Panc1 (cell line): ENCODE data around the gene CDH13. TPM values are rescaled to one million over a fixed set of nuclear protein-coding genes. Genes with fewer than 3 reads are reported as not detected.

Source experiments
- ATAC-seq: fragments of 200-7000 bp; cut with Tn5 transposase; 2 replicates; pipeline ENCODE4 v1.9.1; 2020; ENCODE audit warnings: mild to moderate bottlenecking, moderate library complexity
- BruUV-seq: library from RNA; stranded (reverse); fragments of 400-500 nt; replicated peaks from 2 replicates; lab custom pipeline; 2021; lab: Mats Ljungman, UMichigan
- CTCF ChIA-PET: fragments of 300-600 bp; sonication (Branson Sonifier 250); formaldehyde crosslinking; loops from one replicate; lab custom pipeline; 2022; ENCODE audit warnings: antibody characterized with exemption; lab: Charles Lee
- POLR2A ChIA-PET: fragments of 300-600 bp; sonication (Branson Sonifier 250); formaldehyde crosslinking; loops from one replicate; lab custom pipeline; 2022; ENCODE audit warnings: antibody characterized with exemption; lab: Charles Lee
- DNase-seq: peaks from one replicate; pipeline ENCODE4 v3.0.0-alpha.2; 2010; ENCODE audit warnings: low read depth, low spot score
- H3K27ac ChIP-seq: 2 replicates; pipeline ENCODE4 v1.5.1; 2011; ENCODE audit warnings: mild to moderate bottlenecking, low read length, inconsistent platforms
- H3K27me3 ChIP-seq: fragments of 200-500 bp; sonication (Bioruptor generic); 2 replicates; pipeline ENCODE4 v1.6.0; 2014; ENCODE audit warnings: low read length, inconsistent platforms; ENCODE audit not compliant: control insufficient read depth, insufficient read depth
- H3K36me3 ChIP-seq: fragments of 200-500 bp; sonication (Bioruptor generic); 2 replicates; pipeline ENCODE4 v1.5.1; 2014; ENCODE audit warnings: inconsistent platforms, mild to moderate bottlenecking, low read length, moderate library complexity; ENCODE audit not compliant: control insufficient read depth, insufficient read depth
- H3K4me1 ChIP-seq: 2 replicates; pipeline ENCODE4 v1.5.1; 2011; ENCODE audit warnings: inconsistent platforms, mild to moderate bottlenecking, low read length, moderate library complexity; ENCODE audit not compliant: control insufficient read depth, insufficient read depth
- H3K4me3 ChIP-seq, 2 experiments: 2 replicates each; pipeline ENCODE4 v1.5.1; 2011 to 2012; ENCODE audit warnings: low read depth in 2 of 2, low read length in 2 of 2, mild to moderate bottlenecking in 2 of 2, inconsistent platforms in 1 of 2, moderate library complexity in 1 of 2
- H3K9me3 ChIP-seq: fragments of 200-500 bp; sonication (Bioruptor generic); 2 replicates; pipeline ENCODE4 v1.5.1; 2014; ENCODE audit warnings: low read depth, mild to moderate bottlenecking, inconsistent platforms, low read length, moderate library complexity; ENCODE audit not compliant: control insufficient read depth, insufficient read depth
- POLR2AphosphoS5 ChIP-seq: IDR thresholded peaks from 2 replicates; pipeline ENCODE4 v1.6.1; 2012; ENCODE audit warnings: mild to moderate bottlenecking, low read depth, low read length, moderate library complexity
- SIN3A ChIP-seq: IDR thresholded peaks from 2 replicates; pipeline ENCODE4 v1.6.1; 2012; ENCODE audit warnings: low read depth, mild to moderate bottlenecking, low read length, moderate library complexity, borderline replicate concordance; ENCODE audit not compliant: insufficient read depth
- TCF7L2 ChIP-seq: IDR thresholded peaks from 2 replicates; pipeline ENCODE4 v1.6.1; 2011; ENCODE audit warnings: mild to moderate bottlenecking, low read depth, low read length, inconsistent platforms
- in situ Hi-C: cut with HindIII; loops from 2 replicates; pipeline ENCODE4 v1.10.0; 2016; ENCODE audit warnings: low sequenced_read_pairs, low pct_unique_long_range_greater_than_20kb
- intact Hi-C: fragments of 100-400 bp; cut with micrococcal nuclease; formaldehyde crosslinking; loops from one replicate; pipeline ENCODE4 v1.10.0; 2022; ENCODE audit not compliant: unreplicated experiment
- total RNA-seq: library from RNA; stranded (reverse); gene quantifications from one replicate; pipeline ENCODE4 v1.2.1, GENCODE V29; 2021; ENCODE audit not compliant: unreplicated experiment
- TF ChIP-seq, protein P1 (sequence below): fragments of 450-650 bp; IDR thresholded peaks from 2 replicates; pipeline ENCODE4 v1.5.1; 2017; ENCODE audit warnings: mild to moderate bottlenecking
- TF ChIP-seq, protein P2 (sequence below), 2 experiments: IDR thresholded peaks; 2 replicates each; pipeline ENCODE4 v1.6.1; 2011 to 2012; ENCODE audit warnings: low read depth in 2 of 2, control low read depth in 1 of 2, low read length in 1 of 2, mild to moderate bottlenecking in 1 of 2, moderate library complexity in 1 of 2; ENCODE audit not compliant: insufficient read depth in 1 of 2

CDH13 gene
- total RNA-seq, 1 experiment from 2014 or later, result not detected

DNA sequence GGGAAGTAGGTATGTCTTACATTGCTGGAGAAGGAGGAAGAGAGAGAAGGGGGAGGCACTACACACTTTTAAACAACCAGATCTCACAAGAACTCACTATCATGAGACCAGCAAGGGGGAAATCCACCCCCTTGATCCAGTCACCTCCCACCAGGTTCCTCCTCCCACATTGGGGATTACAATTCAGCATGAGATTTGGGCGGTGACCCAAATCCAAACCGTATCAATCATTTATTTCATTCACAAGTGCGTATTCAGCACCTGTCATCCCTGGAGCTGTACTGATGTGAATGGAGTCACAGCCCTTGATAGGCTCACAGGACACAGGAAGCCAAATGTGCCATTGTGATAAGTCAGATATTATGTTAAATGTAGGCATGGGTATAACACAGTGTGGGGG lies 952.7 kb downstream of the CDH13 start:
- intact Hi-C loops, result no loop called here
- TF ChIP-seq, protein P1, sequence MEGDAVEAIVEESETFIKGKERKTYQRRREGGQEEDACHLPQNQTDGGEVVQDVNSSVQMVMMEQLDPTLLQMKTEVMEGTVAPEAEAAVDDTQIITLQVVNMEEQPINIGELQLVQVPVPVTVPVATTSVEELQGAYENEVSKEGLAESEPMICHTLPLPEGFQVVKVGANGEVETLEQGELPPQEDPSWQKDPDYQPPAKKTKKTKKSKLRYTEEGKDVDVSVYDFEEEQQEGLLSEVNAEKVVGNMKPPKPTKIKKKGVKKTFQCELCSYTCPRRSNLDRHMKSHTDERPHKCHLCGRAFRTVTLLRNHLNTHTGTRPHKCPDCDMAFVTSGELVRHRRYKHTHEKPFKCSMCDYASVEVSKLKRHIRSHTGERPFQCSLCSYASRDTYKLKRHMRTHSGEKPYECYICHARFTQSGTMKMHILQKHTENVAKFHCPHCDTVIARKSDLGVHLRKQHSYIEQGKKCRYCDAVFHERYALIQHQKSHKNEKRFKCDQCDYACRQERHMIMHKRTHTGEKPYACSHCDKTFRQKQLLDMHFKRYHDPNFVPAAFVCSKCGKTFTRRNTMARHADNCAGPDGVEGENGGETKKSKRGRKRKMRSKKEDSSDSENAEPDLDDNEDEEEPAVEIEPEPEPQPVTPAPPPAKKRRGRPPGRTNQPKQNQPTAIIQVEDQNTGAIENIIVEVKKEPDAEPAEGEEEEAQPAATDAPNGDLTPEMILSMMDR, result no peak
- TF ChIP-seq TCF7L2, result no peak
- TF ChIP-seq POLR2AphosphoS5, result no peak
- TF ChIP-seq, protein P2, sequence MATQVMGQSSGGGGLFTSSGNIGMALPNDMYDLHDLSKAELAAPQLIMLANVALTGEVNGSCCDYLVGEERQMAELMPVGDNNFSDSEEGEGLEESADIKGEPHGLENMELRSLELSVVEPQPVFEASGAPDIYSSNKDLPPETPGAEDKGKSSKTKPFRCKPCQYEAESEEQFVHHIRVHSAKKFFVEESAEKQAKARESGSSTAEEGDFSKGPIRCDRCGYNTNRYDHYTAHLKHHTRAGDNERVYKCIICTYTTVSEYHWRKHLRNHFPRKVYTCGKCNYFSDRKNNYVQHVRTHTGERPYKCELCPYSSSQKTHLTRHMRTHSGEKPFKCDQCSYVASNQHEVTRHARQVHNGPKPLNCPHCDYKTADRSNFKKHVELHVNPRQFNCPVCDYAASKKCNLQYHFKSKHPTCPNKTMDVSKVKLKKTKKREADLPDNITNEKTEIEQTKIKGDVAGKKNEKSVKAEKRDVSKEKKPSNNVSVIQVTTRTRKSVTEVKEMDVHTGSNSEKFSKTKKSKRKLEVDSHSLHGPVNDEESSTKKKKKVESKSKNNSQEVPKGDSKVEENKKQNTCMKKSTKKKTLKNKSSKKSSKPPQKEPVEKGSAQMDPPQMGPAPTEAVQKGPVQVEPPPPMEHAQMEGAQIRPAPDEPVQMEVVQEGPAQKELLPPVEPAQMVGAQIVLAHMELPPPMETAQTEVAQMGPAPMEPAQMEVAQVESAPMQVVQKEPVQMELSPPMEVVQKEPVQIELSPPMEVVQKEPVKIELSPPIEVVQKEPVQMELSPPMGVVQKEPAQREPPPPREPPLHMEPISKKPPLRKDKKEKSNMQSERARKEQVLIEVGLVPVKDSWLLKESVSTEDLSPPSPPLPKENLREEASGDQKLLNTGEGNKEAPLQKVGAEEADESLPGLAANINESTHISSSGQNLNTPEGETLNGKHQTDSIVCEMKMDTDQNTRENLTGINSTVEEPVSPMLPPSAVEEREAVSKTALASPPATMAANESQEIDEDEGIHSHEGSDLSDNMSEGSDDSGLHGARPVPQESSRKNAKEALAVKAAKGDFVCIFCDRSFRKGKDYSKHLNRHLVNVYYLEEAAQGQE (IDR thresholded peaks at IDR 0.05; ENCODE audit: insufficient read depth in 1 of 2, low read depth in 2 of 2, low read length in 1 of 2), result no peak
- TF ChIP-seq SIN3A, result no peak
- Histone ChIP-seq H3K27me3 (no peaks in the 10 kb centered on the region), H3K9me3 (no peaks in the 10 kb centered on the region), H3K27ac (no peak overlapping the region), H3K4me3 (no peak overlapping the region), H3K36me3 (no peaks in the 10 kb centered on the region), H3K4me1 (no peaks in the 10 kb centered on the region)
- no TSS peak for BruUV-seq
- no peak for ATAC-seq
- no peak for DNase-seq
- in situ Hi-C loops, result no loop called here
- CTCF ChIA-PET, result no interaction called here
- POLR2A ChIA-PET, result no interaction called here

DNA sequence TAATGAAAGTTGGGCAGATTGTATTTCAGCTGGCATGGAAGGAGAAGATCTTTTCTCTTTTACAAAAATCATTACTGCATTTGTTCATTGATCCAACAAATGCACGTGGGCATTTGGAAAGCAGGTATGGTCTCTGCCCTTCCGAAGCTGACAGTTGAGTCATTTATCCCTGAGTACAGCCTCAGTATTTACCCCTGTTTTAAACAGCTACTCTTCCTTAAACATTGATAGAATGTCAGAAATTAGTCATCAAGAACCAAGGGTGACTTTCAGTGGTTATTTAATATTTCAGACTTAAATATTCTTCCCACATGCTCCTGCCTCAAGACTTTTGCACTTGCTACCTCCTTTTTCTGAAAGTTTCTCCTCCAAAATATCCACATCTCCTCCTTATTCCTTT lies 954.3 kb downstream of the CDH13 start:
- TF ChIP-seq TCF7L2 (no peak), POLR2AphosphoS5 (no peak), SIN3A (no peak)
- TF ChIP-seq, protein P2 (IDR thresholded peaks at IDR 0.05; ENCODE audit: insufficient read depth in 1 of 2, low read depth in 2 of 2, low read length in 1 of 2), result no peak
- TF ChIP-seq, protein P1, result no peak
- intact Hi-C loops, result no loop called here

More for the DNA sequence above, 954.3 kb downstream of the CDH13 start:
- Histone ChIP-seq H3K9me3 (no peaks in the 10 kb centered on the region), H3K36me3 (no peaks in the 10 kb centered on the region), H3K4me1 (no peaks in the 10 kb centered on the region), H3K27me3 (no peaks in the 10 kb centered on the region), H3K4me3 (no peak overlapping the region), H3K27ac (no peak overlapping the region)
- no peak for ATAC-seq
- in situ Hi-C loops, result no loop called here
- ChIA-PET CTCF (no interaction called here), POLR2A (no interaction called here)
- no peak for DNase-seq
- no TSS peak for BruUV-seq
